GM23248 (cell line): Measurements from ENCODE around the gene ATP8A1.

Experiments used
- EZH2 ChIP-seq: fragments of 200-600 bp; sonication (generic); IDR thresholded peaks from 2 replicates; pipeline ENCODE4 v1.6.1; 2018; ENCODE audit warnings: antibody characterized with exemption, mild to moderate bottlenecking; ENCODE audit not compliant: insufficient read depth, poor library complexity, severe bottlenecking
- EZH2phosphoT487 ChIP-seq: fragments of 200-600 bp; sonication (generic); IDR thresholded peaks from 2 replicates; pipeline ENCODE4 v1.6.1; 2018; ENCODE audit warnings: antibody characterized with exemption, moderate library complexity, mild to moderate bottlenecking, low read depth; ENCODE audit not compliant: insufficient read depth

- TF ChIP-seq EZH2phosphoT487 (no peak), EZH2 (no peak)
Measured at GRCh38 chr4:42396752-42397634, 259.9 kb downstream of the ATP8A1 start, which contains the start of gene SHISA3.
